Neural cell (in vitro differentiated cells): Measurements from ENCODE around the gene CCNQ.

Experiments
- EZH2 ChIP-seq: fragments of 200-600, 300-800 bp; shearing (Covaris generic), sonication (generic); IDR thresholded peaks from 2 replicates; pipeline ENCODE4 v1.6.1; 2014; ENCODE audit warnings: antibody characterized with exemption, low read length, borderline replicate concordance, mild to moderate bottlenecking; ENCODE audit not compliant: insufficient read depth, poor library complexity, severe bottlenecking
- POLR2AphosphoS5 ChIP-seq: IDR thresholded peaks from 2 replicates; pipeline ENCODE4 v1.6.1; 2012
- TF ChIP-seq, protein P1 (sequence below): fragments of 450-650 bp; IDR thresholded peaks from 2 replicates; pipeline ENCODE4 v1.5.1; 2014; ENCODE audit warnings: antibody characterized with exemption, mild to moderate bottlenecking, moderate library complexity; ENCODE audit not compliant: poor library complexity, severe bottlenecking

- TF ChIP-seq, protein P1, sequence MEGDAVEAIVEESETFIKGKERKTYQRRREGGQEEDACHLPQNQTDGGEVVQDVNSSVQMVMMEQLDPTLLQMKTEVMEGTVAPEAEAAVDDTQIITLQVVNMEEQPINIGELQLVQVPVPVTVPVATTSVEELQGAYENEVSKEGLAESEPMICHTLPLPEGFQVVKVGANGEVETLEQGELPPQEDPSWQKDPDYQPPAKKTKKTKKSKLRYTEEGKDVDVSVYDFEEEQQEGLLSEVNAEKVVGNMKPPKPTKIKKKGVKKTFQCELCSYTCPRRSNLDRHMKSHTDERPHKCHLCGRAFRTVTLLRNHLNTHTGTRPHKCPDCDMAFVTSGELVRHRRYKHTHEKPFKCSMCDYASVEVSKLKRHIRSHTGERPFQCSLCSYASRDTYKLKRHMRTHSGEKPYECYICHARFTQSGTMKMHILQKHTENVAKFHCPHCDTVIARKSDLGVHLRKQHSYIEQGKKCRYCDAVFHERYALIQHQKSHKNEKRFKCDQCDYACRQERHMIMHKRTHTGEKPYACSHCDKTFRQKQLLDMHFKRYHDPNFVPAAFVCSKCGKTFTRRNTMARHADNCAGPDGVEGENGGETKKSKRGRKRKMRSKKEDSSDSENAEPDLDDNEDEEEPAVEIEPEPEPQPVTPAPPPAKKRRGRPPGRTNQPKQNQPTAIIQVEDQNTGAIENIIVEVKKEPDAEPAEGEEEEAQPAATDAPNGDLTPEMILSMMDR = no peak
- TF ChIP-seq POLR2AphosphoS5 = no peak
- no peak for TF ChIP-seq EZH2
These were observed 15.5 kb downstream of the CCNQ start for GRCh38 chrX:153583433-153583832.
